ENCODE measurements around the gene OR3A2. TPM values are rescaled to one million over a fixed set of nuclear protein-coding genes. Genes with fewer than 3 reads are reported as not detected.
"Not testable (repeated sequence)": the region's sequence is repeated elsewhere in the genome, so short reads cannot be mapped to it uniquely, and the experiment has no call there.

OR3A2 gene
- total RNA-seq, 2 donors from 2014 or later: not detected

GRCh38 chr17:3389791-3390190 lies 3.7 kb upstream of the OR3A2 start:
- H3K27ac Mint-ChIP-seq: no peak overlapping the region
- Histone ChIP-seq H3K27ac (ENCODE audit: low read depth, low read length) (no peak overlapping the region), H3K9ac (ENCODE audit: extremely low read depth, low read length, poor library complexity, severe bottlenecking) (no peak overlapping the region), H3K4me1 (ENCODE audit: control insufficient read depth, insufficient read depth, low read length) (no peaks in the 10 kb centered on the region), H3K9me3 (ENCODE audit: control insufficient read depth, low read length) (peaks cover 42% of the 10 kb centered on the region), H3K27me3 (ENCODE audit: control insufficient read depth, insufficient read depth, low read length, poor library complexity, severe bottlenecking) (no peaks in the 10 kb centered on the region), H3K4me3 (ENCODE audit: low read length) (no peak overlapping the region), H3K36me3 (ENCODE audit: control insufficient read depth, insufficient read depth, low read length) (no peaks in the 10 kb centered on the region)
- no peaks in the 10 kb centered on the region for H3K36me3 Mint-ChIP-seq (ENCODE audit: low read depth)
- 80 to 83% methylated on average over 4 of the region's 4 CpGs for WGBS, 2 experiments (ENCODE audit: insufficient coverage in 1 of 2, insufficient read length in 1 of 2)
- H3K4me3 Mint-ChIP-seq: no peak overlapping the region
- peaks cover 12% of the 10 kb centered on the region for H3K27me3 Mint-ChIP-seq (ENCODE audit: insufficient read depth)
- TF ChIP-seq, protein P1, sequence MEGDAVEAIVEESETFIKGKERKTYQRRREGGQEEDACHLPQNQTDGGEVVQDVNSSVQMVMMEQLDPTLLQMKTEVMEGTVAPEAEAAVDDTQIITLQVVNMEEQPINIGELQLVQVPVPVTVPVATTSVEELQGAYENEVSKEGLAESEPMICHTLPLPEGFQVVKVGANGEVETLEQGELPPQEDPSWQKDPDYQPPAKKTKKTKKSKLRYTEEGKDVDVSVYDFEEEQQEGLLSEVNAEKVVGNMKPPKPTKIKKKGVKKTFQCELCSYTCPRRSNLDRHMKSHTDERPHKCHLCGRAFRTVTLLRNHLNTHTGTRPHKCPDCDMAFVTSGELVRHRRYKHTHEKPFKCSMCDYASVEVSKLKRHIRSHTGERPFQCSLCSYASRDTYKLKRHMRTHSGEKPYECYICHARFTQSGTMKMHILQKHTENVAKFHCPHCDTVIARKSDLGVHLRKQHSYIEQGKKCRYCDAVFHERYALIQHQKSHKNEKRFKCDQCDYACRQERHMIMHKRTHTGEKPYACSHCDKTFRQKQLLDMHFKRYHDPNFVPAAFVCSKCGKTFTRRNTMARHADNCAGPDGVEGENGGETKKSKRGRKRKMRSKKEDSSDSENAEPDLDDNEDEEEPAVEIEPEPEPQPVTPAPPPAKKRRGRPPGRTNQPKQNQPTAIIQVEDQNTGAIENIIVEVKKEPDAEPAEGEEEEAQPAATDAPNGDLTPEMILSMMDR (conservative IDR thresholded peaks at IDR 0.05): no peak
- no peaks in the 10 kb centered on the region for H3K4me1 Mint-ChIP-seq
- no peak for DNase-seq
- H3K9me3 Mint-ChIP-seq: peaks cover 68% of the 10 kb centered on the region

- Mint-ChIP-seq H3K9me3 (peaks cover 91% of the 10 kb centered on the region), H3K4me1 (no peaks in the 10 kb centered on the region), H3K27me3 (ENCODE audit: insufficient read depth) (peaks cover 10% of the 10 kb centered on the region), H3K4me3 (no peak overlapping the region), H3K36me3 (ENCODE audit: low read depth) (no peaks in the 10 kb centered on the region), H3K27ac (no peak overlapping the region)
- Histone ChIP-seq H3K27me3 (ENCODE audit: control insufficient read depth, insufficient read depth, low read length, poor library complexity, severe bottlenecking) (no peaks in the 10 kb centered on the region), H3K9me3 (ENCODE audit: control insufficient read depth, low read length) (peaks cover 24% of the 10 kb centered on the region), H3K36me3 (ENCODE audit: control insufficient read depth, insufficient read depth, low read length) (no peaks in the 10 kb centered on the region), H3K27ac (ENCODE audit: low read depth, low read length) (no peak overlapping the region), H3K4me1 (ENCODE audit: control insufficient read depth, insufficient read depth, low read length) (no peaks in the 10 kb centered on the region), H3K9ac (ENCODE audit: extremely low read depth, low read length, poor library complexity, severe bottlenecking) (no peak overlapping the region), H3K4me3 (ENCODE audit: low read length) (no peak overlapping the region)
- TF ChIP-seq, protein P1 (conservative IDR thresholded peaks at IDR 0.05): no peak
- DNase-seq: no peak
- WGBS, 2 experiments (ENCODE audit: insufficient coverage in 1 of 2, insufficient read length in 1 of 2): 75 to 81% methylated on average over 4 to 5 of the region's 5 CpGs
Measured at GRCh38 chr17:3381957-3382356, 4.2 kb downstream of the OR3A2 start.

GRCh38 chr17:3378321-3378720 lies 7.8 kb downstream of the OR3A2 start:
- H3K27me3 ChIP-seq (ENCODE audit: control insufficient read depth, insufficient read depth, low read length, poor library complexity, severe bottlenecking): no peaks in the 10 kb centered on the region
- 72 to 76% methylated on average over 5 to 8 of the region's 8 CpGs for WGBS, 2 experiments (ENCODE audit: insufficient coverage in 1 of 2, insufficient read length in 1 of 2)
- no peak overlapping the region for H3K4me3 ChIP-seq (ENCODE audit: low read length)
- H3K9me3 ChIP-seq (ENCODE audit: control insufficient read depth, low read length): peaks cover 23% of the 10 kb centered on the region
- Mint-ChIP-seq H3K27ac (no peak overlapping the region), H3K27me3 (ENCODE audit: insufficient read depth) (no peaks in the 10 kb centered on the region), H3K4me3 (no peak overlapping the region), H3K4me1 (no peaks in the 10 kb centered on the region), H3K36me3 (ENCODE audit: low read depth) (no peaks in the 10 kb centered on the region), H3K9me3 (peaks cover 97% of the 10 kb centered on the region)
- TF ChIP-seq, protein P1 (conservative IDR thresholded peaks at IDR 0.05): no peak
- no peak overlapping the region for H3K27ac ChIP-seq (ENCODE audit: low read depth, low read length)
- DNase-seq: no peak
- no peaks in the 10 kb centered on the region for H3K4me1 ChIP-seq (ENCODE audit: control insufficient read depth, insufficient read depth, low read length)
- H3K9ac ChIP-seq (ENCODE audit: extremely low read depth, low read length, poor library complexity, severe bottlenecking): no peak overlapping the region
- no peaks in the 10 kb centered on the region for H3K36me3 ChIP-seq (ENCODE audit: control insufficient read depth, insufficient read depth, low read length)

DNA sequence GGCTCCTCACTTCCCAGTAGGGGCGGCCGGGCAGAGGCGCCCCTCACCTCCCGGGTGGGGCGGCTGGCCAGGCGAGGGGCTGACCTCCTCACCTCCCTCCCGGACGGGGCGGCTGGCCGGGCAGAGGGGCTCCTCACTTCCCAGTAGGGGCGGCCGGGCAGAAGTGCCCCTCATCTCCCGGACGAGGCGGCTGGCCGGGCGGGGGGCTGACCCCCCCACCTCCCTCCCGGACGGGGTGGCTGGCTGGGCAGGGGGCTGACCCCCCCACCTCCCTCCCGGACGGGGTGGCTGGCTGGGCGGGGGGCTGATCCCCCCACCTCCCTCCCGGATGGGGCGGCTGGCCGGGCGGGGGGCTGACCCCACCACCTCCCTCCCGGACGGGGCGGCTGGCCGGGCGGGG lies 14.9 kb downstream of the OR3A2 start:
- H3K27me3 Mint-ChIP-seq (ENCODE audit: insufficient read depth); H3K4me3 ChIP-seq (ENCODE audit: low read length); H3K27ac Mint-ChIP-seq; H3K9ac ChIP-seq (ENCODE audit: extremely low read depth, low read length, poor library complexity, severe bottlenecking); H3K27ac ChIP-seq (ENCODE audit: low read depth, low read length); H3K4me3 Mint-ChIP-seq; H3K36me3 Mint-ChIP-seq (ENCODE audit: low read depth); H3K4me1 ChIP-seq (ENCODE audit: control insufficient read depth, insufficient read depth, low read length); H3K4me1 Mint-ChIP-seq; DNase-seq; H3K36me3 ChIP-seq (ENCODE audit: control insufficient read depth, insufficient read depth, low read length); H3K27me3 ChIP-seq (ENCODE audit: control insufficient read depth, insufficient read depth, low read length, poor library complexity, severe bottlenecking): not testable (repeated sequence)
- H3K9me3 Mint-ChIP-seq: peaks cover 78% of the 10 kb centered on the region
- peaks cover 23% of the 10 kb centered on the region for H3K9me3 ChIP-seq (ENCODE audit: control insufficient read depth, low read length)
- 95% methylated on average over 4 of the region's 31 CpGs; no CpG with 5 or more reads in 1 of the 2 experiments for WGBS, 2 experiments (ENCODE audit: insufficient coverage in 1 of 2, insufficient read length in 1 of 2)

- DNase-seq; H3K4me1 Mint-ChIP-seq; H3K4me1 ChIP-seq (ENCODE audit: control insufficient read depth, insufficient read depth, low read length); H3K36me3 Mint-ChIP-seq (ENCODE audit: low read depth); H3K9ac ChIP-seq (ENCODE audit: extremely low read depth, low read length, poor library complexity, severe bottlenecking); H3K36me3 ChIP-seq (ENCODE audit: control insufficient read depth, insufficient read depth, low read length); H3K27me3 Mint-ChIP-seq (ENCODE audit: insufficient read depth); H3K27me3 ChIP-seq (ENCODE audit: control insufficient read depth, insufficient read depth, low read length, poor library complexity, severe bottlenecking); H3K4me3 ChIP-seq (ENCODE audit: low read length); H3K27ac Mint-ChIP-seq; H3K27ac ChIP-seq (ENCODE audit: low read depth, low read length); H3K4me3 Mint-ChIP-seq: not testable (repeated sequence)
- peaks cover 89% of the 10 kb centered on the region for H3K9me3 Mint-ChIP-seq
- peaks cover 32% of the 10 kb centered on the region for H3K9me3 ChIP-seq (ENCODE audit: control insufficient read depth, low read length)
- WGBS, 2 experiments (ENCODE audit: insufficient coverage in 1 of 2, insufficient read length in 1 of 2): 84 to 85% methylated on average over 12 of the region's 12 CpGs
Measured at GRCh38 chr17:3342782-3343181, 43.3 kb downstream of the OR3A2 start.
